ENCODE results near the gene CANX.

CANX gene

GRCh38 chr5:179758955-179759354 is 60.2 kb downstream of the CANX start:
- no peak for DNase-seq (ENCODE audit: low spot score)

DNA sequence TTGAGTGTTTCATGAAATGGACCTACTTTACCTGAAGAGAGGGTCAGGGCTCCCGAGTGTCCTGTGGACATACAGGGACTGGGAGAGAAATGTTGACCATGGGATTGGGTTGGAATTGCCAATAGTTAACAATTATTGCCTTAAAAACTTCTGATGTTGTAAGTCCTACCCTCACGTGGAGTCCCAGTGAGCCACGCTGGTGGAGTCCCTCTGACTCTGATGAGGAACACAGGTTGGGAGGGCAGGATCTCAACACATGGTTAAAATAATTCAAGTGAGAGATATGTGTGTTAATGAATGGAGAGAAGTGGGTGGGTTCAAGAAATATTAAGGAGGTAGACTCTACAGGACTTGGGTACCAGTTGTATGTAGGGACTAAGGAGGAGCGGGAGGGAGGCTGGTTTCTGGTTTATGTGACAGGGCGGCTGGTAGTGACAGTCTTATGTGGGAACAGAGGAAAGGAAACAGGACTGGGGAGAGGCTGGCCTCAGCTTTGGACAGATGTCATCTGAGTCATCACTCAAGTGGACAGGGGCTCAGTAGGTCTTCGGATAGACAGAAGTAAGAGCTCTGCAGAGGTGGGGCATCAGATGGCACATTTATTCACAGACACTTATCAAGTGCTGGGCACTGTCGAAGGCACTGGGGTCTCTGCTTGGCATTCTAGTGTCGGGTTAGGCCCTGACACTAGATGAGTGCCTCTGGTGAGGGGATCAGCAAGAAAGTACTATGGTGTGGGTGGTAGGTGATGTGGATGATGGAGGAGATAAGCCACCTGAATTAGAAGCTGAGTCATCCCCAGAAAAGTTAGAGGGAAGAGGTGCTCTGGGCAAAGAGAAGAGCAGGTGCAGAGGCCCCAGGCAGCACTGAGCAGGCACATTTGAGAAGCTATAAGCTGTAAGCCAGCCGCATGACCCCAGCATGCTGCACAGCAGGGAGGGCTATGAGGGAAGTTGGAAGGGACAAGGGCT is 61.1 kb downstream of the CANX start:
- DNase-seq (ENCODE audit: low spot score): no peak

DNA sequence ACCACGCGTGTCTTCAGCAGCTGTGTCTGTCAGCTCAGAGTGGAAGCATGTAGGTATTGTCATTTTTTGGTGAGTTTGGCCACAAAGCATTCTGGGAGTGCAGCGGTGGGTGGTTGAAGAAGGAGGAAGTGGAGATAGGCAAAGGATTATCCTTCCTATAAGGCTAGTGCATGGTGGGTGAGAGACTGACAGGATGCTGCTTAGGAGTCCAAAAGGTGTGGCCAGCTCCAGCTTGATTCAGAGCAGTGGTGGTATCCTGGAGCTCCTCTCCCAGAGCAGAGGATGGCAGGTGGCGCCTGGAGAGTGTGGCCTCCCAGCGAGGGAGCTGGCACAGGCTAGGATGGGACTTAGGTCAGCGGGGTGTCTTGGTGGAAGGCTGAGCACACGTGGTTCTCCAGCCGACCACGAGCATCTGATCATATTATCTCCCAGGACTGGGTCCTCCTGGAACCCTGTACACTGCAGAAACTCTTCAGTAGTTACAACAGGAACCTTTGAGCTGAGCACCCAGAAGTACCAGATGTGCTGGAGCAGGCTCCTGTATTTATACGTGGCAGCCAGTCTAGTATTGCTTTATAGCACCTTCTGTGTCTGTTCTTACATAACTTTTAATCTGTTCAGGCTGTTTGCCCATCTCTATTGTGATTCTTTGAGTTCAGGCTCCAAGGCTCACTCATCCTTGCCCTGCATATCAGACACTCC is 63.5 kb downstream of the CANX start:
- no peak for DNase-seq (ENCODE audit: low spot score)

GRCh38 chr5:179762781-179763176 is 64.0 kb downstream of the CANX start:
- no peak for DNase-seq (ENCODE audit: low spot score)

GRCh38 chr5:179763215-179763945 is 64.6 kb downstream of the CANX start:
- peak; percentile 63 for DNase-seq (ENCODE audit: low spot score)

GRCh38 chr5:179764056-179764455 is 65.3 kb downstream of the CANX start:
- DNase-seq (ENCODE audit: low spot score): no peak

GRCh38 chr5:179765400-179765799 is 66.6 kb downstream of the CANX start:
- DNase-seq (ENCODE audit: low spot score): no peak

DNA sequence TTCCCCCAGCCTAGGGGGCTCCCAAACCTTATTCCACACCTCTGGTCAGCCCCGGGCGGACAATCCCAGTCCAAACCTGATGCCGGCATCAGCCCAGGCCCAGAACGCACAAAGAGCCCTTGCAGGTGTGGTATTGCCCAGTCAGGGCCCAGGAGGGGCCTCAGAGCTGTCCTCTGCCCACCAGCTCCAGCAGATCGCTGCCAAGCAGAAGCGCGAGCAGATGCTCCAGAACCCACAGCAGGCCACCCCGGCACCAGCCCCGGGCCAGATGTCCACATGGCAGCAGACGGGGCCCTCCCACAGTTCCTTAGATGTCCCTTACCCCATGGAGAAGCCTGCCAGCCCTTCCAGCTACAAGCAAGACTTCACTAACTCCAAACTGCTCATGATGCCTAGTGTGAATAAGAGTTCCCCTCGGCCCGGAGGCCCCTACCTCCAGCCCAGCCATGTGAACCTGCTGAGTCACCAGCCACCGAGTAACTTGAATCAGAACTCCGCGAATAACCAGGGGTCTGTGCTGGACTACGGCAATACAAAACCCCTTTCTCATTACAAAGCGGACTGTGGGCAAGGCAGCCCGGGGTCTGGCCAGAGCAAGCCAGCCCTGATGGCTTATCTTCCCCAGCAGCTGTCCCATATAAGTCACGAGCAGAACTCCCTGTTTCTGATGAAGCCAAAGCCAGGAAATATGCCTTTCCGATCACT is 67.4 kb downstream of the CANX start:
- DNase-seq (ENCODE audit: low spot score): no peak

DNA sequence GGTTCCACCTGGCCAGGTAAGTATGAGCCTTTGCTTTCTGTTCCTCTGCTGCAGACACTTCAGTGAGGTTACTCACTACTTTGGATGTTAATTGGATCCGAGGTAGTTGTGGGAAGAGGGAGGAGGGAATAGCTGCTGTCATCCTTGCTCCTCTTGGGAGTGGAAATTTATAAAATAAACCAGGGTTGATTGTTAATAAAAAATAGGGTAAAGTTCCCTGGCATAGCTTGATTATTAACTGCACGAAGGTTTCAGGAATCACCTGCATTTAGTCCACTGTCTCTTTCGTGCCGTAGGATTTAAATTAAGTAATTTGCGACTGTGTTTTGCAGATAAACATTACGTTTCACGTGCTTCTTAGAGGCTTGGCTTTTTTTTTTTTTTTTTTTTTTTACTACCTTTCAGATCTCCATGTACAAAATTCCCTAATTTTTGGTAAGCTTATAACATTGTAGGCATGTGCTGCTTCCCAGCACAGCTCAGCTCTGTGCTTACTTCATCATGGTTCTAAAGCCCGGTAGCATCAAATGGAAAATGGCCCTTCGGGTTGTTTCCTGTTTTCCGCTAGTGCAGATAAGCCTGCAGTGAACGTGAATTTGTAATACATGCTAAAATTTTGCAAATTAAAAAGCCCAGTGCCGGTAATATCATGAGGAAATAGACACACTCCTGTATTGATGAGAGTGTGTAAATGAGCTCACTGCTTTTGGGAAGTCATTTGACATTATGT is 68.1 kb downstream of the CANX start:
- no peak for DNase-seq (ENCODE audit: low spot score)

DNA sequence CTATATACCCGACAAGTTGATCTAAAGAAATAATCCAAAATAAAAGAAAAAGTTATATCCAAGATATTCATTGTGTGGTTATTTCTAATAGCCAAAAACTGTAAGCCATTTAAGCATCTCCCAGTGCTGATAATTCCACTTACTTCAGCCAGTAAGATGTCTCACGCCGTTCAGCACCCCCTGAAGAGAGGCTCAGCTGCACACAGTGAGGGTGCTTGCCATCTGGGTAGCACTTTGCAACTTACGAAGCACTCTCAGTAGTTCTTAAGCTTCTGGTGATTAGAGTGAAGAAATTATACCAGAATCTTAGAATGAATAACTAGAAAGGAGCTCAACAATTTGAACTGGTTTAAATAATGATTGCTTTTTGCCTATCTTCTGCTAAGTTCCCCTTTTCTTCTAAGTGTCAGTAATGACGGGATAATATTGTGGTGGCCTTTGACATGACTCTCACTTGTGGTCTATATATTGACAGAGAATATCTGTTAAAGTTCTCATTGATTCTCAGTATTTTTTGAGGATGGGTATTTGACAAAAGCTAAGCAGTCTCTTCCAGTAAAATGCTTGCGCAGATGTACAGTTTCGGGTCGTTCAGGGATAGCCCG is 68.8 kb downstream of the CANX start:
- no peak for DNase-seq (ENCODE audit: low spot score)

- DNase-seq (ENCODE audit: low spot score): no peak
Observed at GRCh38 chr5:179768326-179769085, 69.7 kb downstream of the CANX start.

DNA sequence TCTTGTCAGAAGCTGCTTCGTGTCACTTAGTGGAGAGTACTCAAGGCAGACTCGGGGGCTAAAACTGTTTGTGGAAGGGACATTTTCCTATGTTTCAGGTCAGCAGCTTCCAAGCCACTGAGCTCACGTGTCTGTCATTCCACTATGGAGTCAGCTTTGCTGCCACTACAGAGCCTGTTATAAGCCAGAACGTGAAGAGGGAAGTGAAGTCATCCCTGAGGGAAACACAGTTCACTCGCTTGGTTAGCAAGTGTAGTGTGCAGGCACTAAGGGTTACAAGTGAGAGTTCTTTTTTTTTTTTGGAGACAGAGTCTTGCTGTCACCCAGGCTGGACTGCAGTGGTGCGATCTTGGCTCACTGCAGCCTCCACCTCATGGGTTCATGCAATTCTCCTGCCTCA is 70.5 kb downstream of the CANX start:
- DNase-seq (ENCODE audit: low spot score): no peak

- DNase-seq (ENCODE audit: low spot score): no peak
Observed at GRCh38 chr5:179769796-179770195, 71.0 kb downstream of the CANX start.

DNA sequence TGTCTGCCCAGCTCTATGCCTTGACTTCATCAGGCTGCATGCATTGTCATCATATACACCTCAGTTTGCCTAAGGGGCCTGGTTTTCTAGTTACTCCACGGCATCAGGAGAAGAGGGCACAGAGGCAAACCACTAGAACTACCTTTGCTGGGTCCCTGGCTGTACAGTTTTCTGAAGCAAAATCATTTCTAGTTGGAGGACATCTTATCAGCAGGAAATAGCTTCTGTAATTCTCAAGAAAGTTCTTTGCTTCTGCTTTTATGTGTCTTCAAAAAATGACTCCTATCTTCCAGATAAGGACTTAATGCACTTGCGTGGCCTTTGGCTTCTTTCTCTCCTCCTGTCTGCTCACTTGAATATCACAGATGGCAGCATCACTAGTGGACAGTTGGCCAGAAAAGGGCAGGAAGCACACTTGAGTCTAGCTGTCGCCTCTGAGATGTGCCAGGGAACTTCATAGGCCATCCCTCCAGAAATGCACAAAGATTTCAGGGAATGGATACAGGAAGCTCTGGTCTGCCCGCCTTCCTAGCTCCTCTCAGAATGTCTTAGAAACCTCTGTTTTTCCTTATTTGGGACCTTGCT is 72.6 kb downstream of the CANX start:
- DNase-seq (ENCODE audit: low spot score): no peak

DNA sequence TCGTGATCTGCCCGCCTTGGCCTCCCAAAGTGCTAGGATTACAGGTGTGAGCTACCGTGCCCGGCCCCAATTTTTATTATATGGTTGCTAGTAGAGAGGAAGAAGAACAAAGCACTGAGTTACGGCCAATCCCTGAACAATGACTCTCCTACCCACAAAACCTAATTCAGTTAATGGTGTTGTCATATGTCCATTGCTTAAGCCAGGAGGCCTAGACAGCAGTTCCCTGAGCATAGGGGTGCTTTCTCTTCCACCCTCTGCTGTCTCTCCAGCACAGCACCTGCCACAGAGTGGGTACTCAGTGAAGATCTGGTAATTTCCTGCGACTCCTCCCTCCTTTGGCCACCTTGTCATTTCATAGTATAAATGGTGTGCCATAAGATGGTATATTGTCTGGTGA is 73.6 kb downstream of the CANX start:
- no peak for DNase-seq (ENCODE audit: low spot score)

GRCh38 chr5:179773686-179774040 is 74.9 kb downstream of the CANX start:
- DNase-seq (ENCODE audit: low spot score): no peak

DNA sequence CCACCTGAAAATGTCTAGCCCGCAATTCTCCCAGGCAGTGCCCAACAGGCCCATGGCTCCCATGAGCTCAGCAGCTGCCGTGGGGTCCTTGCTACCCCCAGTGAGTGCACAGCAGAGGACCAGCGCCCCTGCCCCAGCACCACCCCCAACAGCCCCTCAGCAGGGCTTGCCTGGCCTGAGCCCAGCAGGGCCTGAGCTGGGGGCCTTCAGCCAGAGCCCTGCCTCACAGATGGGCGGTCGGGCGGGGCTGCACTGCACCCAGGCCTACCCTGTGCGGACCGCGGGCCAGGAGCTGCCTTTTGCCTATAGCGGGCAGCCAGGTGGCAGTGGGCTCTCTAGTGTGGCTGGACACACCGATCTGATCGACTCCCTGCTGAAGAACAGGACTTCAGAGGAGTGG is 75.7 kb downstream of the CANX start:
- DNase-seq (ENCODE audit: low spot score): no peak

DNA sequence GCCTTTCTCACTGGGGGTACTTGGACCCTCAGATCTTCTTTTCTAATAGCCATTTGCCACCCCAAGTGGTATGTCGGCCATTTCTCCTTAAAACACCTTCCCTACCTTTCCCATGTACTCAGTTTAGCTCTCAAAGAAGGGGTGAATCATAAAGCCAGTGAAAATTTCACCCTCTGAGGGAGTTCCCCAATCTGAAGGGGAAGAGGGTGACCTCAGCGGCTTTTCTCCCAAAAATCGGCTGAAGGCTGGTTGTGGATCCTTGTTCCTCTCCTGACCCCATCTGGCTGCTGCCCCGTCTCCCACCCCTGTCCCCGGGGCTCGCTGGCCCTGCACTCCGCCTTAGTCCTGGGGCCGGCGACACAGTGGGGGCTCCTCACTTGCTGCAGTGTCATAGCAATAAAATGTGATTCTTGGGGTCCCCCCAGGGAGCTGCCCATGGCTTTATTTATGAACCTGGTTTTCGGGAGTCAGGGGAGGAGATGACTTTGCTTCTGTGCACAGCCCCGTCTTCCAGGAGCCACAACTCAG is 77.7 kb downstream of the CANX start:
- DNase-seq (ENCODE audit: low spot score): no peak

DNA sequence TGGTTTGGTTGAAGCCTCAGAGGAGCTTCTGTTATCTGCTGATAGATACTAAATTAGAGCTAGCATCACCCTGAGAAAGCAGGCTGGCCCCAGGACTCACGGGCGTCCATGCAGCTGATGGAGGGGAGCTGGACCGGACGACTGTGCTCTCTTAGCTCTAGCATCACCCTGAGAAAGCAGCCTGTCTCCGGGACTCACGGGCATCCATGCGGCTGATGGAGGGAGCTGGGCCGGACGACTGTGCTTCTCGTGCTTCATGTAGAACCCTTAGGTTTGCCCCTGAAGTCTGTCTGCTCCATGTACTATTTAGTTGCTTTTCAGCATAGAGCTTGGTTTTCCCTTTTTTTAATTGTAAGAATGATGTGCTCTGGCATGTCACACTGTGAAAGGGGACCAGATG is 78.7 kb downstream of the CANX start:
- no peak for DNase-seq (ENCODE audit: low spot score)

DNA sequence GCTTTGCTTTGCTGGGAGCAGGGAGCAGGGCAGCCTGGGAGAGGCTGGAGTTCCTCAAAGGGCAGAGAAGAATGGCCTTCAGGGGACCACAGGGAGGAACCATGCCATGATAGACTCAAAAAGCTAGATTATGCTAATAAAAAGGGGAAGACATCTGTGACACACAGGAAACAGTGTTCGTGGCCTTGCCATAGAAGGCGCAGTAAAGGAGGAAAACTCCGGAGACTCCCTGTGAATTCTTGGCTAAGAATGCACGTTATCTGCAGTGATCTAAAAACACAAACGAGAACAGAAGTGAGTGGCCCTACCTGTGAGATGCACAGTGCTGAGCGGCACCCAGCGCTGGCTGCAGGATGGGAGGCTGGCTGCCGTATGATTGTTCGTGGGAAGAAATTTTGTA is 79.1 kb downstream of the CANX start:
- DNase-seq (ENCODE audit: low spot score): no peak
